Breast epithelium (tissue), 3 donors: Measurements from ENCODE around the gene LRRK1.

ENCODE experiments used
- POLR2A ChIP-seq: fragments of 450-650 bp; IDR thresholded peaks from one replicate; pipeline ENCODE4 v1.6.1; 2016; ENCODE audit warnings: antibody characterized with exemption, mild to moderate bottlenecking, moderate library complexity
- POLR2AphosphoS5 ChIP-seq, 3 donors: sonication (generic); formaldehyde crosslinking; IDR thresholded peaks; one replicate each; pipeline ENCODE4 v1.6.1; 2017; ENCODE audit warnings: antibody characterized with exemption in 3 of 3
- TF ChIP-seq, protein P1 (sequence below), 3 donors: fragments of 450-650 bp; IDR thresholded peaks; one replicate each; pipeline ENCODE4 v1.5.1; 2016 to 2017; ENCODE audit warnings: antibody characterized with exemption in 3 of 3, mild to moderate bottlenecking in 3 of 3, moderate library complexity in 3 of 3

GRCh38 chr15:101071651-101072050 is 152.5 kb downstream of the LRRK1 start:
- TF ChIP-seq, protein P1, sequence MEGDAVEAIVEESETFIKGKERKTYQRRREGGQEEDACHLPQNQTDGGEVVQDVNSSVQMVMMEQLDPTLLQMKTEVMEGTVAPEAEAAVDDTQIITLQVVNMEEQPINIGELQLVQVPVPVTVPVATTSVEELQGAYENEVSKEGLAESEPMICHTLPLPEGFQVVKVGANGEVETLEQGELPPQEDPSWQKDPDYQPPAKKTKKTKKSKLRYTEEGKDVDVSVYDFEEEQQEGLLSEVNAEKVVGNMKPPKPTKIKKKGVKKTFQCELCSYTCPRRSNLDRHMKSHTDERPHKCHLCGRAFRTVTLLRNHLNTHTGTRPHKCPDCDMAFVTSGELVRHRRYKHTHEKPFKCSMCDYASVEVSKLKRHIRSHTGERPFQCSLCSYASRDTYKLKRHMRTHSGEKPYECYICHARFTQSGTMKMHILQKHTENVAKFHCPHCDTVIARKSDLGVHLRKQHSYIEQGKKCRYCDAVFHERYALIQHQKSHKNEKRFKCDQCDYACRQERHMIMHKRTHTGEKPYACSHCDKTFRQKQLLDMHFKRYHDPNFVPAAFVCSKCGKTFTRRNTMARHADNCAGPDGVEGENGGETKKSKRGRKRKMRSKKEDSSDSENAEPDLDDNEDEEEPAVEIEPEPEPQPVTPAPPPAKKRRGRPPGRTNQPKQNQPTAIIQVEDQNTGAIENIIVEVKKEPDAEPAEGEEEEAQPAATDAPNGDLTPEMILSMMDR (IDR thresholded peaks at IDR 0.05) = no peak
- TF ChIP-seq POLR2A (no peak), POLR2AphosphoS5 (IDR thresholded peaks at IDR 0.05) (no peak)
